GM12878 (cell line): ENCODE data around the gene CACNA1H. TPM values are rescaled to one million over a fixed set of nuclear protein-coding genes. Genes with fewer than 3 reads are reported as not detected.

Experiments
- ATAC-seq: fragments of 200-7000 bp; cut with Tn5 transposase; 3 replicates; pipeline ENCODE4 v1.9.1; 2020; ENCODE audit warnings: mild to moderate bottlenecking, moderate library complexity
- BruUV-seq: library from RNA; stranded (reverse); fragments of 400-500 nt; replicated peaks from 2 replicates; lab custom pipeline; 2021; lab: Mats Ljungman, UMichigan
- CTCF ChIA-PET: fragments of 300-600 bp; sonication (Branson Sonifier 250); formaldehyde crosslinking; extraction: SDS; loops from one replicate; lab custom pipeline; 2021; ENCODE audit warnings: inconsistent platforms; lab: Yijun Ruan, JAX
- POLR2A ChIA-PET: fragments of 350-600 bp; formaldehyde crosslinking; extraction: SDS; loops from one replicate; lab custom pipeline; 2021; ENCODE audit warnings: inconsistent platforms; lab: Charles Lee
- RAD21 ChIA-PET: fragments of 300-600 bp; sonication (Branson Sonifier 250); formaldehyde crosslinking; loops from one replicate; lab custom pipeline; 2023; ENCODE audit warnings: antibody characterized with exemption; ENCODE audit not compliant: unreplicated experiment; lab: Charles Lee
- SMC1A ChIA-PET: fragments of 300-600 bp; sonication (Branson Sonifier 250); formaldehyde crosslinking; loops from one replicate; lab custom pipeline; 2023; ENCODE audit not compliant: unreplicated experiment, uncharacterized antibody; lab: Charles Lee
- DNase-seq: peaks from one replicate; pipeline ENCODE4 v3.0.0-alpha.2; 2011; ENCODE audit warnings: low read depth, low spot score
- FAIRE-seq: peaks from 3 replicates; lab custom pipeline; 2011; peaks lifted over from hg19 to GRCh38; lab: Jason Lieb, UNC
- H2AFZ ChIP-seq: 2 replicates; pipeline ENCODE4 v1.6.0; 2011; ENCODE audit warnings: low read depth, low read length, control low read depth; ENCODE audit not compliant: control insufficient read depth
- H3K27ac ChIP-seq: 2 replicates; pipeline ENCODE4 v1.5.1; 2011; ENCODE audit warnings: control low read depth; ENCODE audit not compliant: control insufficient read depth, insufficient read depth
- H3K27me3 ChIP-seq, 2 experiments: replicated peaks in 1 of 2; 2 replicates each; pipeline versions ENCODE4 v1.6.0 to v1.6.1; 2011; ENCODE audit warnings: low read length in 1 of 2; ENCODE audit not compliant: control insufficient read depth in 2 of 2, insufficient read depth in 2 of 2
- H3K36me3 ChIP-seq, 2 experiments: 2 replicates each; pipeline ENCODE4 v1.5.1; 2011; ENCODE audit warnings: low read length in 1 of 2; ENCODE audit not compliant: control insufficient read depth in 2 of 2, insufficient read depth in 2 of 2
- H3K4me1 ChIP-seq: 2 replicates; pipeline ENCODE4 v1.6.1; 2011; ENCODE audit warnings: mild to moderate bottlenecking, low read length, moderate library complexity, mixed read lengths; ENCODE audit not compliant: control insufficient read depth, insufficient read depth
- H3K4me2 ChIP-seq: 2 replicates; pipeline ENCODE4 v1.6.0; 2011; ENCODE audit warnings: control low read depth; ENCODE audit not compliant: control insufficient read depth, insufficient read depth
- H3K4me3 ChIP-seq: fragments of 200-600 bp; sonication (generic); 2 replicates; pipeline ENCODE4 v1.5.1; 2016
- H3K79me2 ChIP-seq: 2 replicates; pipeline ENCODE4 v1.6.0; 2011; ENCODE audit warnings: low read length; ENCODE audit not compliant: control insufficient read depth, insufficient read depth
- H3K9ac ChIP-seq: 2 replicates; pipeline ENCODE4 v1.8.0; 2011; ENCODE audit warnings: low read length, control low read depth, mixed read lengths; ENCODE audit not compliant: control insufficient read depth, insufficient read depth
- H3K9me3 ChIP-seq: replicated peaks from 3 replicates; pipeline ENCODE4 v1.5.1; 2011; ENCODE audit warnings: mild to moderate bottlenecking, low read length; ENCODE audit not compliant: control insufficient read depth, insufficient read depth
- H4K20me1 ChIP-seq: 2 replicates; pipeline ENCODE4 v1.6.0; 2011; ENCODE audit not compliant: control insufficient read depth, insufficient read depth
- ASH2L ChIP-seq: fragments of 300-600, 200-600 bp; sonication (generic); IDR thresholded peaks from 2 replicates; pipeline ENCODE4 v1.6.1; 2017; ENCODE audit warnings: low read depth, mild to moderate bottlenecking, borderline replicate concordance
- CREM ChIP-seq: IDR thresholded peaks from 2 replicates; pipeline ENCODE4 v1.6.1; 2014; ENCODE audit warnings: antibody characterized with exemption, low read depth
- FOS ChIP-seq: IDR thresholded peaks from 3 replicates; pipeline ENCODE4 v1.6.1; 2011; ENCODE audit warnings: borderline replicate concordance; ENCODE audit not compliant: insufficient read length; ENCODE audit errors: extremely low read depth
- MTA3 ChIP-seq: IDR thresholded peaks from 2 replicates; pipeline ENCODE4 v1.6.1; 2012; ENCODE audit warnings: low read length, inconsistent platforms, borderline replicate concordance
- NBN ChIP-seq: fragments of 450-650 bp; IDR thresholded peaks from 2 replicates; pipeline ENCODE4 v1.6.1; 2016
- NFYA ChIP-seq: IDR thresholded peaks from 2 replicates; pipeline ENCODE4 v1.6.1; 2011; ENCODE audit warnings: low read depth, mild to moderate bottlenecking, low read length, improper control_type of control experiment, borderline replicate concordance
- NR2C2 ChIP-seq: IDR thresholded peaks from 2 replicates; pipeline ENCODE4 v1.6.1; 2011; ENCODE audit warnings: borderline replicate concordance, low read depth; ENCODE audit not compliant: control insufficient read depth, insufficient read length
- PAX8 ChIP-seq: fragments of 450-650 bp; IDR thresholded peaks from 2 replicates; pipeline ENCODE4 v1.6.1; 2017; ENCODE audit warnings: mild to moderate bottlenecking, moderate library complexity
- POLR2A ChIP-seq: IDR thresholded peaks from 2 replicates; pipeline ENCODE4 v1.6.1; 2011; ENCODE audit warnings: low read depth, mild to moderate bottlenecking, low read length
- POLR2AphosphoS2 ChIP-seq: IDR thresholded peaks from 2 replicates; pipeline ENCODE4 v1.6.1; 2011; ENCODE audit warnings: low read depth, mild to moderate bottlenecking, low read length, improper control_type of control experiment, moderate library complexity
- RB1 ChIP-seq: fragments of 450-650 bp; formaldehyde crosslinking; IDR thresholded peaks from 2 replicates; pipeline ENCODE4 v1.6.1; 2017; ENCODE audit warnings: mild to moderate bottlenecking, borderline replicate concordance
- SIN3A ChIP-seq: IDR thresholded peaks from 2 replicates; pipeline ENCODE4 v1.6.1; 2012; ENCODE audit warnings: low read depth, low read length, improper control_type of control experiment
- WRNIP1 ChIP-seq: IDR thresholded peaks from 2 replicates; pipeline ENCODE4 v1.6.1; 2011; ENCODE audit warnings: low read depth, low read length, improper control_type of control experiment, borderline replicate concordance
- ZNF274 ChIP-seq: IDR thresholded peaks from one replicate; pipeline ENCODE4 v1.8.0; 2011; ENCODE audit not compliant: insufficient read length, insufficient read depth
- WGBS: methylation state at CpG from one replicate; pipeline ENCODE4 v1.1.6; 2016; ENCODE audit warnings: low lambda C conversion rate; ENCODE audit not compliant: insufficient replicate concordance, insufficient coverage; ENCODE audit errors: missing lambda C conversion rate; 5-methylcytosine and 5-hydroxymethylcytosine counted together
- in situ Hi-C: fragments of 300-500 bp; cut with MboI; formaldehyde crosslinking; loops from 9 replicates; pipeline ENCODE4 v1.14.3; 2018; ENCODE audit warnings: mixed read lengths
- intact Hi-C: fragments of 100-400 bp; cut with micrococcal nuclease; formaldehyde crosslinking; loops from one replicate; pipeline ENCODE4 v1.14.2; 2022; ENCODE audit not compliant: unreplicated experiment
- polyA plus RNA-seq, 11 experiments: library from polyadenylated mRNA; depleted of rRNA in 4 of 11; unstranded in 6 of 11; stranded (reverse) in 5 of 11; fragments of >200 nt; fragmentation: Nextera tagmentation in 4 of 11; fragmentation: Illumina TruSeq in 1 of 11; extraction: Ambion mirVana in 4 of 11; extraction: Trizol in 1 of 11; gene quantifications; 1 replicate in 1 of 11; 2 replicates in 10 of 11; pipeline versions ENCODE4 v1.2.1 to v1.2.3, GENCODE V29; 2011 to 2016; ENCODE audit warnings: inconsistent platforms in 2 of 11, missing spikeins in 2 of 11, low read depth in 1 of 11
- total RNA-seq, 4 experiments: library from RNA; depleted of rRNA in 3 of 4; stranded (reverse); fragments of >200 nt in 3 of 4; fragmentation: Illumina TruSeq in 1 of 4; extraction: Trizol in 1 of 4; gene quantifications; 2 replicates each; pipeline versions ENCODE4 v1.2.1 to v1.2.3, GENCODE V29; 2013 to 2021
- TF ChIP-seq, protein P1 (sequence below): IDR thresholded peaks from 2 replicates; pipeline ENCODE4 v1.6.1; 2011; ENCODE audit warnings: borderline replicate concordance, low read depth, mild to moderate bottlenecking, moderate library complexity, low read length; ENCODE audit not compliant: insufficient read depth, poor library complexity, severe bottlenecking

Gene CACNA1H
- total and polyA plus RNA-seq, 10 of the 15 experiments (the other 5 are each of a cell fraction or from before 2014, with no cell fraction given): 0.03 to 0.54 TPM; not detected in 8

DNA sequence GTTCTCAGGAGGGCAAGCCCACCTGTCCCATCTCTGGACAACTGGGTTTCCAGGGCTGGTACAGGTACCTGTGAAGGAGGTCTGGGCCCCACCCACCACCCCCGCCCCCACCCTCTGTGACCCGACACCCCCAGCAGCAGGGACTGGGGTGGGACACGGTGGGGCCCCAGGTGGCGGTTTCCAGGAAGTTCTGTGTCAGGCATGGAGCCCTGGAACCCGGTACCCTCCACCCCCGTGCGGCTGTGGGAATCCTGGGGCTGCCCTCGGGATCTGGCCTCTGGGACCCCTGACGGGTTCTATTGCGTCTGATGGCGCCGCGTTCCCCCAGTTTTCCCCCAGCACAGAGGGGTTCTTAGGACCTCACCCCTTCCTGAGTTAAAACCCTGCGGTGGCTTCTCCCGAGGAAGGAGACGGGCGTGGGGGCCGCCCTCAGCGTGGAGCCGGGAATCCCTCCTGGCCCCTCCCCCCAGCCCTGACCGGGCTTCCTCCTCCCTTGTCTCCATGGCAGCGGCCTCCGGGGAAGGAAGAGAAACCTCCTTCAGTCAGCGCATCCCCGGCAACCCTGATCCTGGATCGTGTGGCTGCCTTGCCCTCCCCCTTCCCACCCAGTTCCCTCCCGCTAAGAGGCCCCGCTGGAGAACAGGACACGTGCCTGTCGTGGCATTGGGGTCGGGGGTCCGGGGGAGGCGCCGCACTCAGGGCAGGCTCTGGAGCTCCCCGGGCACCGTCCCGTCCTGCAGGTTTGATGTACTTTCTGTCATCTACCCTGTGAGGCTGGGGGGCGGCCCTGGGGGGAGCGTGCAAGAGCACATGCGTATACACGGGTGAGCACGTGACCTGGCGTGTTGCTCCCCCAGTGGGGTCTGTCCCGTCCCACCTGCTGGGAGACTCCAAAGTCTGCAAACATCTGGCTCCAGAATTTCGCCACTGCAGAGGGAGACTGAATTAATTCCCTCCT lies 30.3 kb downstream of the CACNA1H start:
- Histone ChIP-seq H3K79me2 (no peaks in the 10 kb centered on the region), H4K20me1 (no peaks in the 10 kb centered on the region), H3K4me3 (no peak overlapping the region)
- TF ChIP-seq NR2C2: no peak
- no peak for TF ChIP-seq POLR2A
- TF ChIP-seq, protein P1, sequence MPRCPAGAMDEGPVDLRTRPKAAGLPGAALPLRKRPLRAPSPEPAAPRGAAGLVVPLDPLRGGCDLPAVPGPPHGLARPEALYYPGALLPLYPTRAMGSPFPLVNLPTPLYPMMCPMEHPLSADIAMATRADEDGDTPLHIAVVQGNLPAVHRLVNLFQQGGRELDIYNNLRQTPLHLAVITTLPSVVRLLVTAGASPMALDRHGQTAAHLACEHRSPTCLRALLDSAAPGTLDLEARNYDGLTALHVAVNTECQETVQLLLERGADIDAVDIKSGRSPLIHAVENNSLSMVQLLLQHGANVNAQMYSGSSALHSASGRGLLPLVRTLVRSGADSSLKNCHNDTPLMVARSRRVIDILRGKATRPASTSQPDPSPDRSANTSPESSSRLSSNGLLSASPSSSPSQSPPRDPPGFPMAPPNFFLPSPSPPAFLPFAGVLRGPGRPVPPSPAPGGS: no peak
- no peak for TF ChIP-seq POLR2AphosphoS2
- no peak for TF ChIP-seq RB1
- TF ChIP-seq CREM: no peak
- no peak for TF ChIP-seq NFYA
- TF ChIP-seq FOS: no peak
- TF ChIP-seq PAX8: no peak
- no peak for TF ChIP-seq ASH2L
- no peak for TF ChIP-seq WRNIP1
- no peak for TF ChIP-seq NBN
- TF ChIP-seq MTA3: no peak
- no peak for TF ChIP-seq ZNF274
- TF ChIP-seq SIN3A: no peak
- TF ChIP-seq, all 136 proteins: peak for 0
- Histone ChIP-seq H3K27me3 (no peaks in the 10 kb centered on the region), H3K9me3 (no peaks in the 10 kb centered on the region; the same call in 2 of the 3 replicates), H3K36me3 (no peaks in the 10 kb centered on the region), H3K27ac (no peak overlapping the region), H2AFZ (no peak overlapping the region), H3K9ac (no peak overlapping the region), H3K4me2 (no peak overlapping the region), H3K4me1 (no peaks in the 10 kb centered on the region)
- SMC1A ChIA-PET: no interaction called here
- intact Hi-C loops: no loop called here
- WGBS: 53% methylated on average over 41 of the region's 45 CpGs
- RAD21 ChIA-PET: no interaction called here
- ATAC-seq (no peak), FAIRE-seq (no peak), DNase-seq (no peak)
- POLR2A ChIA-PET: no interaction called here
- no TSS peak for BruUV-seq
- CTCF ChIA-PET: no interaction called here
- in situ Hi-C loops: no loop called here
